ENCODE data around the gene SRD5A3. TPM values are rescaled to one million over a fixed set of nuclear protein-coding genes. Genes with fewer than 3 reads are reported as not detected.

Gene SRD5A3
- total and polyA plus RNA-seq, 9 of the 15 experiments (the other 6 are each of a cell fraction or from before 2014, with no cell fraction given), result 2.5 to 37.0 (median 13.3) TPM

DNA sequence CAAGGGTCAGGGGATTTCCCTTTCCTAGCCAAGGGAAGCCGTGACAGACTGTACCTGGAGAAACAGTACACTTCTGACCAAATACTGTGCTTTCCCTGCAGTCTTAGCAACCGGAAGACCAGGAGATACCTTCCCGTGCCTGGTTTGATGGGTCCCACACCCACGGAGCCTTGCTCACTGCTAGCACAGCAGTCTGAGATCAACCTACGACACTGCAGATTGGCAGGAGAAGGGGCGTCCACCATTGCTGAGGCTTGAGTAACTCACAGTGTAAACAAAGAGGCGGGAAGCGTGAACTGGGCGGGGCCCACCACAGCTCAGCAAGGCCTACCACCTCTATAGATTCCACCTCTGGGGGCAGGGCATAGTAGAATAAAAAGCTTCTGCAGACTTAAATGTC, 48.7 kb upstream of the SRD5A3 start (continued):
- TF ChIP-seq, protein P1, sequence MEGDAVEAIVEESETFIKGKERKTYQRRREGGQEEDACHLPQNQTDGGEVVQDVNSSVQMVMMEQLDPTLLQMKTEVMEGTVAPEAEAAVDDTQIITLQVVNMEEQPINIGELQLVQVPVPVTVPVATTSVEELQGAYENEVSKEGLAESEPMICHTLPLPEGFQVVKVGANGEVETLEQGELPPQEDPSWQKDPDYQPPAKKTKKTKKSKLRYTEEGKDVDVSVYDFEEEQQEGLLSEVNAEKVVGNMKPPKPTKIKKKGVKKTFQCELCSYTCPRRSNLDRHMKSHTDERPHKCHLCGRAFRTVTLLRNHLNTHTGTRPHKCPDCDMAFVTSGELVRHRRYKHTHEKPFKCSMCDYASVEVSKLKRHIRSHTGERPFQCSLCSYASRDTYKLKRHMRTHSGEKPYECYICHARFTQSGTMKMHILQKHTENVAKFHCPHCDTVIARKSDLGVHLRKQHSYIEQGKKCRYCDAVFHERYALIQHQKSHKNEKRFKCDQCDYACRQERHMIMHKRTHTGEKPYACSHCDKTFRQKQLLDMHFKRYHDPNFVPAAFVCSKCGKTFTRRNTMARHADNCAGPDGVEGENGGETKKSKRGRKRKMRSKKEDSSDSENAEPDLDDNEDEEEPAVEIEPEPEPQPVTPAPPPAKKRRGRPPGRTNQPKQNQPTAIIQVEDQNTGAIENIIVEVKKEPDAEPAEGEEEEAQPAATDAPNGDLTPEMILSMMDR (IDR thresholded peaks at IDR 0.05 in 2 of 3, conservative IDR thresholded peaks at IDR 0.05 in 1 of 3; ENCODE audit: insufficient read depth in 2 of 3, low read depth in 1 of 3, low read length in 3 of 3), result 0 out of 6 replicates have a peak, but pooled peaks of 1 of the 3 experiments have one; percentile 4
- peak; percentile 34; the same call in 1 of the 2 replicates for TF ChIP-seq CEBPB (tag; IDR thresholded peaks at IDR 0.05)
- TF ChIP-seq, protein P2, sequence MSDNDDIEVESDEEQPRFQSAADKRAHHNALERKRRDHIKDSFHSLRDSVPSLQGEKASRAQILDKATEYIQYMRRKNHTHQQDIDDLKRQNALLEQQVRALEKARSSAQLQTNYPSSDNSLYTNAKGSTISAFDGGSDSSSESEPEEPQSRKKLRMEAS (CRISPR knock-in tag; IDR thresholded peaks at IDR 0.05), result no peak
- no peak for TF ChIP-seq NFATC3 (IDR thresholded peaks at IDR 0.05)
- no peak for TF ChIP-seq ZNF124 (CRISPR knock-in tag; IDR thresholded peaks at IDR 0.05)
- TF ChIP-seq, protein P3, sequence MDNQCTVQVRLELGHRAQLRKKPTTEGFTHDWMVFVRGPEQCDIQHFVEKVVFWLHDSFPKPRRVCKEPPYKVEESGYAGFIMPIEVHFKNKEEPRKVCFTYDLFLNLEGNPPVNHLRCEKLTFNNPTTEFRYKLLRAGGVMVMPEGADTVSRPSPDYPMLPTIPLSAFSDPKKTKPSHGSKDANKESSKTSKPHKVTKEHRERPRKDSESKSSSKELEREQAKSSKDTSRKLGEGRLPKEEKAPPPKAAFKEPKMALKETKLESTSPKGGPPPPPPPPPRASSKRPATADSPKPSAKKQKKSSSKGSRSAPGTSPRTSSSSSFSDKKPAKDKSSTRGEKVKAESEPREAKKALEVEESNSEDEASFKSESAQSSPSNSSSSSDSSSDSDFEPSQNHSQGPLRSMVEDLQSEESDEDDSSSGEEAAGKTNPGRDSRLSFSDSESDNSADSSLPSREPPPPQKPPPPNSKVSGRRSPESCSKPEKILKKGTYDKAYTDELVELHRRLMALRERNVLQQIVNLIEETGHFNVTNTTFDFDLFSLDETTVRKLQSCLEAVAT (IDR thresholded peaks at IDR 0.05), result no peak
- TF ChIP-seq, protein P4, sequence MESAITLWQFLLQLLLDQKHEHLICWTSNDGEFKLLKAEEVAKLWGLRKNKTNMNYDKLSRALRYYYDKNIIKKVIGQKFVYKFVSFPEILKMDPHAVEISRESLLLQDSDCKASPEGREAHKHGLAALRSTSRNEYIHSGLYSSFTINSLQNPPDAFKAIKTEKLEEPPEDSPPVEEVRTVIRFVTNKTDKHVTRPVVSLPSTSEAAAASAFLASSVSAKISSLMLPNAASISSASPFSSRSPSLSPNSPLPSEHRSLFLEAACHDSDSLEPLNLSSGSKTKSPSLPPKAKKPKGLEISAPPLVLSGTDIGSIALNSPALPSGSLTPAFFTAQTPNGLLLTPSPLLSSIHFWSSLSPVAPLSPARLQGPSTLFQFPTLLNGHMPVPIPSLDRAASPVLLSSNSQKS (CRISPR knock-in tag; IDR thresholded peaks at IDR 0.05), result no peak
- TF ChIP-seq RBFOX2 (IDR thresholded peaks at IDR 0.05; ENCODE audit: low read depth, low read length), result no peak
- peak; percentile 61; a peak in 3 of 4 replicates for TF ChIP-seq FOXK2 (conservative IDR thresholded peaks at IDR 0.05 in 1 of 2, IDR thresholded peaks at IDR 0.05 in 1 of 2; ENCODE audit: low read depth in 2 of 2)
- peak in 2 of 3 experiments; percentile 22 to 66 for TF ChIP-seq YY1 (IDR thresholded peaks at IDR 0.05; ENCODE audit: borderline replicate concordance in 1 of 3, control insufficient read depth in 1 of 3, extremely low read depth in 1 of 3, insufficient read depth in 3 of 3, insufficient read length in 1 of 3, insufficient replicate concordance in 2 of 3, low read depth in 1 of 3, low read length in 2 of 3)
- TF ChIP-seq, protein P5, sequence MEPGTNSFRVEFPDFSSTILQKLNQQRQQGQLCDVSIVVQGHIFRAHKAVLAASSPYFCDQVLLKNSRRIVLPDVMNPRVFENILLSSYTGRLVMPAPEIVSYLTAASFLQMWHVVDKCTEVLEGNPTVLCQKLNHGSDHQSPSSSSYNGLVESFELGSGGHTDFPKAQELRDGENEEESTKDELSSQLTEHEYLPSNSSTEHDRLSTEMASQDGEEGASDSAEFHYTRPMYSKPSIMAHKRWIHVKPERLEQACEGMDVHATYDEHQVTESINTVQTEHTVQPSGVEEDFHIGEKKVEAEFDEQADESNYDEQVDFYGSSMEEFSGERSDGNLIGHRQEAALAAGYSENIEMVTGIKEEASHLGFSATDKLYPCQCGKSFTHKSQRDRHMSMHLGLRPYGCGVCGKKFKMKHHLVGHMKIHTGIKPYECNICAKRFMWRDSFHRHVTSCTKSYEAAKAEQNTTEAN (CRISPR knock-in tag; IDR thresholded peaks at IDR 0.05), result no peak
- TF ChIP-seq POLR2AphosphoS5 (IDR thresholded peaks at IDR 0.05; ENCODE audit: control insufficient read depth, insufficient read depth, low read depth, low read length), result no peak
- TF ChIP-seq, protein P6, sequence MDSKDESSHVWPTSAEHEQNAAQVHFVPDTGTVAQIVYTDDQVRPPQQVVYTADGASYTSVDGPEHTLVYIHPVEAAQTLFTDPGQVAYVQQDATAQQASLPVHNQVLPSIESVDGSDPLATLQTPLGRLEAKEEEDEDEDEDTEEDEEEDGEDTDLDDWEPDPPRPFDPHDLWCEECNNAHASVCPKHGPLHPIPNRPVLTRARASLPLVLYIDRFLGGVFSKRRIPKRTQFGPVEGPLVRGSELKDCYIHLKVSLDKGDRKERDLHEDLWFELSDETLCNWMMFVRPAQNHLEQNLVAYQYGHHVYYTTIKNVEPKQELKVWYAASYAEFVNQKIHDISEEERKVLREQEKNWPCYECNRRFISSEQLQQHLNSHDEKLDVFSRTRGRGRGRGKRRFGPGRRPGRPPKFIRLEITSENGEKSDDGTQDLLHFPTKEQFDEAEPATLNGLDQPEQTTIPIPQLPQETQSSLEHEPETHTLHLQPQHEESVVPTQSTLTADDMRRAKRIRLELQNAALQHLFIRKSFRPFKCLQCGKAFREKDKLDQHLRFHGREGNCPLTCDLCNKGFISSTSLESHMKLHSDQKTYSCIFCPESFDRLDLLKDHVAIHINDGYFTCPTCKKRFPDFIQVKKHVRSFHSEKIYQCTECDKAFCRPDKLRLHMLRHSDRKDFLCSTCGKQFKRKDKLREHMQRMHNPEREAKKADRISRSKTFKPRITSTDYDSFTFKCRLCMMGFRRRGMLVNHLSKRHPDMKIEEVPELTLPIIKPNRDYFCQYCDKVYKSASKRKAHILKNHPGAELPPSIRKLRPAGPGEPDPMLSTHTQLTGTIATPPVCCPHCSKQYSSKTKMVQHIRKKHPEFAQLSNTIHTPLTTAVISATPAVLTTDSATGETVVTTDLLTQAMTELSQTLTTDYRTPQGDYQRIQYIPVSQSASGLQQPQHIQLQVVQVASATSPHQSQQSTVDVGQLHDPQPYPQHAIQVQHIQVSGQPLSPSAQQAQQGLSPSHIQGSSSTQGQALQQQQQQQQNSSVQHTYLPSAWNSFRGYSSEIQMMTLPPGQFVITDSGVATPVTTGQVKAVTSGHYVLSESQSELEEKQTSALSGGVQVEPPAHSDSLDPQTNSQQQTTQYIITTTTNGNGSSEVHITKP (IDR thresholded peaks at IDR 0.05; ENCODE audit: partially characterized antibody), result no peak
- peak; percentile 45 to 80; a peak in 1 of 4 replicates for TF ChIP-seq FOXA3 (CRISPR knock-in tag; conservative IDR thresholded peaks at IDR 0.05 in 1 of 2, IDR thresholded peaks at IDR 0.05 in 1 of 2)
- TF ChIP-seq CSDE1 (IDR thresholded peaks at IDR 0.05), result no peak
- no peak for TF ChIP-seq TAF9B (IDR thresholded peaks at IDR 0.05; ENCODE audit: partially characterized antibody)
